Stimulated activated naive CD4-positive, alpha-beta T cell (primary cell): ENCODE results near the gene RND2.

ENCODE experiments used
- DNase-seq, 6 experiments: peaks; one replicate each; lab custom pipeline; 2025; lab: John Stamatoyannopoulos, UW

Gene RND2

DNA sequence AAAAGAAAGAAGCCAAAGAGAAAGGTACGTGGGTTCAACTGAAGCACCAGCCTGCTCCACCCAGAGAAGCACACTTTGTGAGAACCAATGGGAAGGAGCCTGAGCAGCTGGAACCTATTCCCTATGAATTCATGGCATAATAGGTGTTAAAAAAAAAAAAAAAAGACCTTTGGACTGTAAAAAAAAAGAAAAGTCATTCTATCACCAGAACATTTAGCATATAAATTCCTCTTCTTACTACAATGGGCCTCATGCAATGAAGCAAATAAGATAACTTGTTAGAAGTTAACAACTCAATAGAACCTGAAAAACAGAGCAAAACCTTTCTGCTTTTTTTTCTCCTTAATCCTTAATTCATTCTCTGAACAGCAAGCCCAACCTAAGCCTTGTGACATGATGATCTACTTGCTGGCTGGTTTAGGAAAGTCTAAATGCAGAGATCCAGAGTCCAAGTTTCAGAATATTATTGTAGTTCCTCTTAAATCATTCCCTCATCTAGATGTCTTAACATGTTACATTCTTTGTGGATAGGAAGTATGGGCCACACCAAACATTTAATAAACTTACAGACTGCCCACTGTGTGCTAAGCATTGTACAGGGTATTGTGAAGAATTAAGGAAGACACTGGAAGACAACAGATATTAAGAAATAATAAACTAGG is 54.7 kb downstream of the RND2 start:
- DNase-seq = no peak
